SK-N-MC (cell line): ENCODE results near the gene JAKMIP1.

Source experiments
- DNase-seq: peaks from one replicate; pipeline ENCODE4 v3.0.0-alpha.2; 2011; ENCODE audit warnings: low read depth, low spot score
- H3K27ac ChIP-seq: fragments of 200-600 bp; sonication (generic); 2 replicates; pipeline ENCODE4 v1.5.1; 2016; ENCODE audit warnings: mixed run types
- H3K36me3 ChIP-seq: fragments of 200-600 bp; sonication (generic); 2 replicates; pipeline ENCODE4 v1.6.1; 2017; ENCODE audit warnings: antibody characterized with exemption, low read length, mixed read lengths; ENCODE audit not compliant: insufficient read depth
- H3K4me3 ChIP-seq: fragments of 200-600 bp; sonication (generic); 2 replicates; pipeline ENCODE4 v1.5.1; 2016
- H3K9ac ChIP-seq: fragments of 200-600 bp; sonication (generic); 2 replicates; pipeline ENCODE4 v1.8.0; 2017; ENCODE audit warnings: mixed run types, mixed read lengths; ENCODE audit not compliant: insufficient read length
- H3K9me3 ChIP-seq: fragments of 200-600 bp; sonication (generic); 2 replicates; pipeline ENCODE4 v1.6.1; 2017; ENCODE audit warnings: low read depth, mild to moderate bottlenecking, antibody characterized with exemption, low read length, moderate library complexity, mixed read lengths
- EZH2 ChIP-seq: fragments of 200-600 bp; sonication (generic); IDR thresholded peaks from one replicate; pipeline ENCODE4 v1.6.1; 2017; ENCODE audit warnings: antibody characterized with exemption
- FOXP2 ChIP-seq: optimal IDR thresholded peaks from 2 replicates; pipeline ENCODE3; 2011; ENCODE audit warnings: mild to moderate bottlenecking, moderate library complexity; ENCODE audit not compliant: insufficient read depth; ENCODE audit errors: extremely low read length, control extremely low read depth
- POLR2AphosphoS5 ChIP-seq: IDR thresholded peaks from 2 replicates; pipeline ENCODE4 v1.6.1; 2012; ENCODE audit warnings: mild to moderate bottlenecking, low read depth, low read length, borderline replicate concordance

The JAKMIP1 gene

GRCh38 chr4:6182376-6183280, 17.7 kb downstream of the JAKMIP1 start:
- H3K4me3 ChIP-seq = no peak overlapping the region
- H3K9ac ChIP-seq = no peak overlapping the region
- H3K9me3 ChIP-seq = no peaks in the 10 kb centered on the region
- TF ChIP-seq POLR2AphosphoS5 (no peak), FOXP2 (no peak), EZH2 (no peak)
- DNase-seq = no peak
- H3K36me3 ChIP-seq = no peaks in the 10 kb centered on the region
- H3K27ac ChIP-seq = no peak overlapping the region

- no peak for DNase-seq
- H3K9ac ChIP-seq = no peak overlapping the region
- H3K36me3 ChIP-seq = no peaks in the 10 kb centered on the region
- TF ChIP-seq POLR2AphosphoS5 (no peak), EZH2 (no peak), FOXP2 (no peak)
- no peaks in the 10 kb centered on the region for H3K9me3 ChIP-seq
- H3K4me3 ChIP-seq = no peak overlapping the region
- no peak overlapping the region for H3K27ac ChIP-seq
Observed at GRCh38 chr4:6180841-6181631, 19.3 kb downstream of the JAKMIP1 start.

GRCh38 chr4:6179362-6179761, 21.0 kb downstream of the JAKMIP1 start:
- no peaks in the 10 kb centered on the region for H3K9me3 ChIP-seq
- H3K9ac ChIP-seq = no peak overlapping the region
- TF ChIP-seq FOXP2 = no peak
- no peak for TF ChIP-seq EZH2
- no peak for TF ChIP-seq POLR2AphosphoS5
- no peaks in the 10 kb centered on the region for H3K36me3 ChIP-seq
- H3K4me3 ChIP-seq = no peak overlapping the region
- no peak overlapping the region for H3K27ac ChIP-seq
- DNase-seq = no peak

GRCh38 chr4:6178757-6179156, 21.6 kb downstream of the JAKMIP1 start:
- H3K4me3 ChIP-seq = no peak overlapping the region
- no peaks in the 10 kb centered on the region for H3K9me3 ChIP-seq
- no peak overlapping the region for H3K9ac ChIP-seq
- H3K27ac ChIP-seq = no peak overlapping the region
- DNase-seq = no peak
- no peak for TF ChIP-seq FOXP2
- TF ChIP-seq POLR2AphosphoS5 = no peak
- no peak for TF ChIP-seq EZH2
- H3K36me3 ChIP-seq = no peaks in the 10 kb centered on the region

- no peak overlapping the region for H3K27ac ChIP-seq
- H3K36me3 ChIP-seq = no peaks in the 10 kb centered on the region
- no peak overlapping the region for H3K9ac ChIP-seq
- TF ChIP-seq POLR2AphosphoS5 = no peak
- TF ChIP-seq FOXP2 = no peak
- DNase-seq = no peak
- no peaks in the 10 kb centered on the region for H3K9me3 ChIP-seq
- no peak overlapping the region for H3K4me3 ChIP-seq
Observed at GRCh38 chr4:6177587-6178197, 22.7 kb downstream of the JAKMIP1 start.

- no peak overlapping the region for H3K27ac ChIP-seq
- H3K9me3 ChIP-seq = no peaks in the 10 kb centered on the region
- TF ChIP-seq EZH2 (no peak), POLR2AphosphoS5 (no peak), FOXP2 (no peak)
- H3K9ac ChIP-seq = no peak overlapping the region
- no peak overlapping the region for H3K4me3 ChIP-seq
- no peak for DNase-seq
- H3K36me3 ChIP-seq = no peaks in the 10 kb centered on the region
Observed at GRCh38 chr4:6175426-6175825, 24.9 kb downstream of the JAKMIP1 start.

- no peaks in the 10 kb centered on the region for H3K36me3 ChIP-seq
- H3K27ac ChIP-seq = no peak overlapping the region
- TF ChIP-seq EZH2 = no peak
- no peak for TF ChIP-seq POLR2AphosphoS5
- TF ChIP-seq FOXP2 = no peak
- H3K9ac ChIP-seq = no peak overlapping the region
- no peaks in the 10 kb centered on the region for H3K9me3 ChIP-seq
- no peak overlapping the region for H3K4me3 ChIP-seq
- DNase-seq = no peak
Observed at GRCh38 chr4:6172927-6173200, 27.5 kb downstream of the JAKMIP1 start.

- TF ChIP-seq FOXP2 (no peak), EZH2 (no peak), POLR2AphosphoS5 (no peak)
- no peaks in the 10 kb centered on the region for H3K36me3 ChIP-seq
- no peak for DNase-seq
- no peaks in the 10 kb centered on the region for H3K9me3 ChIP-seq
- no peak overlapping the region for H3K9ac ChIP-seq
- no peak overlapping the region for H3K27ac ChIP-seq
- no peak overlapping the region for H3K4me3 ChIP-seq
Observed at GRCh38 chr4:6172093-6172926, 28.0 kb downstream of the JAKMIP1 start.
